ENCODE measurements around the gene POGLUT2. TPM values are rescaled to one million over a fixed set of nuclear protein-coding genes. Genes with fewer than 3 reads are reported as not detected.
A peak's percentile ranks its signal among the peaks of the same experiment; 100 is the strongest.

The POGLUT2 gene
- total and polyA plus RNA-seq, 11 donors: 1.4 to 6.7 (median 2.6) TPM

- Histone ChIP-seq H3K4me3 (no peak overlapping the region), H3K27me3 (no peaks in the 10 kb centered on the region), H3K27ac (no peak overlapping the region), H3K4me1 (peaks cover 0 to 11% (median 3%) of the 10 kb centered on the region in 12 donors), H3K36me3 (no peaks in the 10 kb centered on the region), H3K9me3 (no peaks in the 10 kb centered on the region)
- no peak for ATAC-seq
- intact Hi-C loops (cut with DNase I): loop anchor here in 1 of 10 donors (10.0 kb wide), 1 partner anchor 193 kb away; no protein-coding TSS in a partner anchor
- WGBS, 4 donors: 83 to 86% (median 86%) methylated on average over 3 of the region's 3 CpGs
- DNase-seq: no peak
- TF ChIP-seq CTCF (IDR thresholded peaks at IDR 0.05) (no peak), POLR2A (IDR thresholded peaks at IDR 0.05) (no peak)
Measured at GRCh38 chr13:102777736-102778135, 21.0 kb downstream of the POGLUT2 start.

- ATAC-seq (no peak), DNase-seq (no peak)
- WGBS, 4 donors: 82 to 93% (median 87%) methylated on average over 2 of the region's 2 CpGs
- Histone ChIP-seq H3K4me3 (no peak overlapping the region), H3K4me1 (peaks cover 0 to 22% (median 7%) of the 10 kb centered on the region in 12 donors), H3K27me3 (no peaks in the 10 kb centered on the region), H3K36me3 (no peaks in the 10 kb centered on the region), H3K27ac (no peak overlapping the region), H3K9me3 (no peaks in the 10 kb centered on the region)
- intact Hi-C loops (cut with DNase I): loop anchor here in 1 of 10 donors (10.0 kb wide), 1 partner anchor 191 kb away; no protein-coding TSS in a partner anchor
- no peak for TF ChIP-seq POLR2A (IDR thresholded peaks at IDR 0.05)
- TF ChIP-seq CTCF (IDR thresholded peaks at IDR 0.05): no peak
Measured at GRCh38 chr13:102776271-102776670, 22.5 kb downstream of the POGLUT2 start.

- intact Hi-C loops (cut with DNase I): loop anchor here in 3 of 10 donors (2.0 to 10.0 kb wide), 3 partner anchors 24 to 190 kb away; partner anchors contain the start of genes BIVM (in 1 of the 3), POGLUT2 (in 1 of the 3) and TPP2 (in 1 of the 3)
- DNase-seq (no peak), ATAC-seq (peak in 1 of 4 donors; percentile 3)
- no peak for TF ChIP-seq CTCF (IDR thresholded peaks at IDR 0.05)
- no peak for TF ChIP-seq POLR2A (IDR thresholded peaks at IDR 0.05)
- H3K27ac ChIP-seq: no peak overlapping the region
- WGBS, 4 donors: 89 to 92% (median 90%) methylated on average over 14 of the region's 14 CpGs
- no peak overlapping the region for H3K4me3 ChIP-seq
- peaks cover 0 to 23% (median 7%) of the 10 kb centered on the region in 12 donors for H3K4me1 ChIP-seq
- H3K27me3 ChIP-seq: no peaks in the 10 kb centered on the region
- H3K9me3 ChIP-seq: no peaks in the 10 kb centered on the region
- no peaks in the 10 kb centered on the region for H3K36me3 ChIP-seq
Measured at GRCh38 chr13:102774591-102775520, 23.9 kb downstream of the POGLUT2 start.

GRCh38 chr13:102774214-102774568 is 24.6 kb downstream of the POGLUT2 start:
- peaks cover 0 to 23% (median 7%) of the 10 kb centered on the region in 12 donors for H3K4me1 ChIP-seq
- H3K36me3 ChIP-seq: no peaks in the 10 kb centered on the region
- peak in 3 of 4 donors; percentile 8 to 16 (median 13) for ATAC-seq
- H3K27me3 ChIP-seq: no peaks in the 10 kb centered on the region
- peak overlapping the region; percentile 51 to 87 (median 81) for H3K4me3 ChIP-seq
- TF ChIP-seq CTCF (IDR thresholded peaks at IDR 0.05) (no peak), POLR2A (IDR thresholded peaks at IDR 0.05) (no peak)
- WGBS, 4 donors: 64 to 80% (median 75%) methylated on average over 27 of the region's 27 CpGs
- no peaks in the 10 kb centered on the region for H3K9me3 ChIP-seq
- DNase-seq: peak in 2 of 5 donors; percentile 11 to 56
- H3K27ac ChIP-seq: peak overlapping the region; percentile 45 to 90 (median 82)
- intact Hi-C loops (cut with DNase I): loop anchor here in 3 of 10 donors (2.0 to 10.0 kb wide), 3 partner anchors 25 to 189 kb away; partner anchors contain the start of genes BIVM (in 1 of the 3), POGLUT2 (in 1 of the 3) and TPP2 (in 1 of the 3)
